Esophagus squamous epithelium (tissue), 5 donors: ENCODE results near the gene SNX10. TPM values are rescaled to one million over a fixed set of nuclear protein-coding genes. Genes with fewer than 3 reads are reported as not detected.

Experiments
- DNase-seq: peaks from one replicate; lab custom pipeline; 2025; lab: John Stamatoyannopoulos, UW
- H3K27ac ChIP-seq, 4 donors: fragments of 200-600 bp; sonication (generic); one replicate each; pipeline ENCODE4 v1.5.1; 2016 to 2019; ENCODE audit warnings: mild to moderate bottlenecking in 1 of 4
- H3K27me3 ChIP-seq, 4 donors: fragments of 200-600 bp; sonication (generic); 1 replicate in 3 of 4; 2 replicates in 1 of 4; pipeline versions ENCODE4 v1.5.1 to v1.6.0; 2017 to 2021; ENCODE audit warnings: antibody characterized with exemption in 1 of 4
- H3K36me3 ChIP-seq, 3 donors: fragments of 200-600 bp; sonication (generic); one replicate each; pipeline ENCODE4 v1.5.1; 2016 to 2019
- H3K4me1 ChIP-seq, 3 donors: fragments of 200-600 bp; sonication (generic); one replicate each; pipeline ENCODE4 v1.5.1; 2017 to 2019
- H3K4me3 ChIP-seq, 4 donors: fragments of 200-600 bp; sonication (generic); 1 replicate in 3 of 4; 2 replicates in 1 of 4; pipeline ENCODE4 v1.5.1; 2016 to 2019; ENCODE audit warnings: mild to moderate bottlenecking in 2 of 4, moderate library complexity in 1 of 4
- H3K9me3 ChIP-seq, 3 donors: fragments of 200-600 bp; sonication (generic); one replicate each; pipeline ENCODE4 v1.5.1; 2016 to 2019
- POLR2A ChIP-seq, 4 donors: fragments of 450-650 bp; IDR thresholded peaks; one replicate each; pipeline ENCODE4 v1.6.1; 2017; ENCODE audit warnings: antibody characterized with exemption in 4 of 4, mild to moderate bottlenecking in 4 of 4, moderate library complexity in 3 of 4
- WGBS, 2 donors: methylation state at CpG; one replicate each; pipeline ENCODE4 v1.1.5; 2018; 5-methylcytosine and 5-hydroxymethylcytosine counted together
- intact Hi-C: fragments of 100-400 bp; cut with DNase I; formaldehyde crosslinking; loops from one replicate; pipeline ENCODE4 v1.15.0; 2022
- total RNA-seq, 4 donors: library from RNA; depleted of rRNA; stranded (reverse); fragments of >200 nt; gene quantifications; one replicate each; pipeline ENCODE4 v1.1.0, GENCODE V29; 2016
- TF ChIP-seq, protein P1 (sequence below), 6 experiments: fragments of 450-650 bp in 4 of 6; fragments of 200-600 bp in 2 of 6; sonication (generic) in 2 of 6; IDR thresholded peaks; one replicate each; pipeline ENCODE4 v1.5.1; 2016 to 2019; ENCODE audit warnings: antibody characterized with exemption in 6 of 6, mild to moderate bottlenecking in 4 of 6, moderate library complexity in 4 of 6
- donor health status: DM: yes; HTN: yes; CAD: no.

SNX10 gene
- total RNA-seq, 4 donors from 2014 or later = 2.7 to 7.4 (median 3.6) TPM; not detected in 1

DNA sequence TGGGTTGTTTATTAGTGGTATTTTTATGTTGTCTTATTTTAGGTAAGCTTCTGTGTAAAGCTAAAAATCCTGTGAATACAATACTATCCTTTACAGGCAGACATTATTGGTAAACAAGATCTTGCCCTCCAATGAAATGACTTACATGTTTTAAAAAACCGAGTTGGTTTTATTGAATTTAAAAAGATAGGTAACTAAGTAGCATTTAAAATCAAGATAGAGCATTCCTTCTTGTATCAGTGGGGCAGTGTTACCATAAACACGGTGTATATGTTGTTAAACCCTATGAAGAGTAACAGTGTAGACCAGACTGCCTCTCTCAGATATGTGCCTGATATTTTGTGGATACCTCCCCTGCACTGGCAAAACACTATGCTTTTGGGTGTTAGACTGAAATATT lies 81.0 kb downstream of the SNX10 start:
- no peak overlapping the region for H3K4me3 ChIP-seq
- H3K4me1 ChIP-seq = peaks cover 9 to 22% (median 10%) of the 10 kb centered on the region in 3 donors
- 71 to 80% methylated on average over 2 of the region's 2 CpGs for WGBS, 2 donors
- no peak for TF ChIP-seq POLR2A (IDR thresholded peaks at IDR 0.05)
- TF ChIP-seq, protein P1, sequence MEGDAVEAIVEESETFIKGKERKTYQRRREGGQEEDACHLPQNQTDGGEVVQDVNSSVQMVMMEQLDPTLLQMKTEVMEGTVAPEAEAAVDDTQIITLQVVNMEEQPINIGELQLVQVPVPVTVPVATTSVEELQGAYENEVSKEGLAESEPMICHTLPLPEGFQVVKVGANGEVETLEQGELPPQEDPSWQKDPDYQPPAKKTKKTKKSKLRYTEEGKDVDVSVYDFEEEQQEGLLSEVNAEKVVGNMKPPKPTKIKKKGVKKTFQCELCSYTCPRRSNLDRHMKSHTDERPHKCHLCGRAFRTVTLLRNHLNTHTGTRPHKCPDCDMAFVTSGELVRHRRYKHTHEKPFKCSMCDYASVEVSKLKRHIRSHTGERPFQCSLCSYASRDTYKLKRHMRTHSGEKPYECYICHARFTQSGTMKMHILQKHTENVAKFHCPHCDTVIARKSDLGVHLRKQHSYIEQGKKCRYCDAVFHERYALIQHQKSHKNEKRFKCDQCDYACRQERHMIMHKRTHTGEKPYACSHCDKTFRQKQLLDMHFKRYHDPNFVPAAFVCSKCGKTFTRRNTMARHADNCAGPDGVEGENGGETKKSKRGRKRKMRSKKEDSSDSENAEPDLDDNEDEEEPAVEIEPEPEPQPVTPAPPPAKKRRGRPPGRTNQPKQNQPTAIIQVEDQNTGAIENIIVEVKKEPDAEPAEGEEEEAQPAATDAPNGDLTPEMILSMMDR (IDR thresholded peaks at IDR 0.05) = no peak
- H3K27ac ChIP-seq = no peak overlapping the region
- H3K36me3 ChIP-seq = no peaks in the 10 kb centered on the region
- DNase-seq = no peak
- H3K27me3 ChIP-seq = peaks cover 0 to 86% (median 18%) of the 10 kb centered on the region in 4 donors
- intact Hi-C loops = loop anchor here (10.0 kb wide), 2 partner anchors 292 to 472 kb away; no protein-coding TSS in a partner anchor
- no peaks in the 10 kb centered on the region for H3K9me3 ChIP-seq

DNA sequence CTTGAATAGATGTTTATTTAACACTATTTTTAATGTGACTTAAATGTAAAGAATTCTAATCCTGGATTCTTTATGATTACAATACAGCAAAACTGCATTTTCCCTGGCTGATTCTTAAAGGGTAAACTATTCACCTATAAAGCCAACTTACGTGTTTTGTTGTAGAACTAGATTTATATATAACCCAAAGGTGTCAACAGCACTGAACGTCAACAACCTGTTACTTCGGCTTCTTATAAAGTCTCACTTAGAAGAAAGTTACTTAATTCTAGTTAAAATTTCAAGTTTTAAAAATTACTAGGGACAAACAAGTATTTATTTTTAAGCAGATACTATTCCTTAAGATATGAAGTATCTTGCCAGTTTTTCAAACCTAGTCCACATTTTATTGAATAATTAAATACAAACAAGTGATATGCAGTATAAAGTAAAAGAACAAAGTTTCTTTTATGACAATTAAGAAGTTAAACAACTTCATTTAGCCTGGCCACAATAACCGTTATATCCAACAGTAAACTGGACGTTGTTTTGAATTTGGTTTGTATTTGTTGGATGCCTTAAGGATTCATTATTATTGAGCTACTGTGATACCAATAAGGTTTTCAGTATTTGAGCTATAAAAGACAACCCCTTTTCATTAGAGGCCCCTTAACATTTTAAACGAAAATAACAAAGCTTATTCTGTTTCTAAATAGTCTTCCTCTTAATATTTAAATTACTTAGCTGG lies 83.1 kb downstream of the SNX10 start:
- no peak for TF ChIP-seq POLR2A (IDR thresholded peaks at IDR 0.05)
- TF ChIP-seq, protein P1 (IDR thresholded peaks at IDR 0.05) = no peak
- Histone ChIP-seq H3K36me3 (no peaks in the 10 kb centered on the region), H3K27me3 (peaks cover 0 to 100% (median 19%) of the 10 kb centered on the region in 4 donors), H3K9me3 (no peaks in the 10 kb centered on the region), H3K4me1 (peaks cover 9 to 32% (median 10%) of the 10 kb centered on the region in 3 donors), H3K4me3 (no peak overlapping the region), H3K27ac (no peak overlapping the region)
- intact Hi-C loops = loop anchor here (5.0 to 10.0 kb wide), 3 partner anchors 290 to 792 kb away; partner anchors contain the start of gene HOXA9
- no peak for DNase-seq
- 76 to 86% methylated on average over 6 of the region's 6 CpGs for WGBS, 2 donors

DNA sequence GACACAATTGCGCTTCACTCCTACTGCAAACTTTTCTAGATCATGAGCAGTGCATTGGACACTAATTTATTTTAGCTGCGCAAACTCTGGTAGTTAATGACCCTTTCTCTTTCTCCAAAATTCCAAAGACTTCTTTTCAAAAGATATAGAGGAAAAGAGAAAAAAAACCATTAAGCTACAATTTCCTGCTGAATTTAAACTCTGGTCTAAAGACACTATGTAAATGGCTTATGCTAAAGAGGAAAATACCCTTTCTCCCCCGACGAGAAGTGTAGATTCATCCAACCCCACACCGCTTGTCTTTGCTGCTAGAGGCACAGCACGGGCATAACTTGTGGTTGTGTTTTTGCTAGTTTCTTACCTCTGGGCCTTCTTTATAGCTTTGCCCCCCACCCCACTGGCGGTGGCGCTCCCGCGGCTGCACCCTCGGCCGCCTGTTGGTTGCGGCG lies 84.1 kb downstream of the SNX10 start:
- intact Hi-C loops = loop anchor here (5.0 to 10.0 kb wide), 3 partner anchors 289 to 792 kb away; partner anchors contain the start of gene HOXA9
- TF ChIP-seq, protein P1 (IDR thresholded peaks at IDR 0.05) = no peak
- TF ChIP-seq POLR2A (IDR thresholded peaks at IDR 0.05) = no peak
- peaks cover 0 to 100% (median 19%) of the 10 kb centered on the region in 4 donors for H3K27me3 ChIP-seq
- no peaks in the 10 kb centered on the region for H3K9me3 ChIP-seq
- H3K4me3 ChIP-seq = peak overlapping the region; percentile 31 to 63 (median 48)
- no peaks in the 10 kb centered on the region for H3K36me3 ChIP-seq
- DNase-seq = no peak
- H3K4me1 ChIP-seq = peaks cover 9 to 38% (median 10%) of the 10 kb centered on the region in 3 donors
- peak overlapping the region in 3 of 4 donors; percentile 39 to 73 (median 47) for H3K27ac ChIP-seq
- 24 to 34% methylated on average over 6 to 11 of the region's 14 CpGs for WGBS, 2 donors

DNA sequence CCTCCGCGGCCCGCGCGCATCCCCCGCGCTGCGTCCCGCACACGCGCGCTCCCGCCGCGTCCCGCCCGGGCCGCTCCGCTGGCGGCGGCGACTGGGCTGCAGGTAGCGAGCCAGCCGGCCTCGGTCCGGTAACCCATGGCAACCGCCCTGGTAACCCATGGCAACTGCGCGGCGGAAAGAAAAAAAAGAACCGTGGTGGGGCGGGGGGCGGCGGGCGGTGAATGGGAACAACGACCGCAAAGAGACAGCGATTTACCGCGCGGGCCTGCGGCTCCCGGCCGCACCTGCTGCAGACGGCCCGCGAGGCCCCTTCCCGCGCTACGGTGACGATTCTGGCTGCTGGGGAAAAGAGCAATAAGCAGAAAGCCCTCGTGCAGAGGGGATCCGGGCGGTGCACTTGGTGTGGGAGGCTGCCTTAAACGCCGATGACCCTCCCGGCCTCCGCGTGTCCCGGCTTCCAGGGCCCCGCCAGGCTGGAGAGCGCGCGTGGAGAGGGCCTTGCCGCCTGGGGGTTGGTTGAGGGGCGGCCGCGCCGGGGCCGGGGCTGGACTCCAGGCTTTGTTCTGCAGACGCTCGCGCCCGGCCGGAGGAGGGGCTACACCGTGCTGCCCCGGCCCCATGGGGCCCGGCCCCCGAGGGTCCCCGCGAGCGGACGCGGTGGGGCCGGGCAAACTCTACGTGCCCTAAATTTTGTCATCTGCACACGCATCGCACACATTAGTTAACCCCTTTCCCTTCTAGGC lies 84.7 kb downstream of the SNX10 start:
- H3K9me3 ChIP-seq = no peaks in the 10 kb centered on the region
- H3K27me3 ChIP-seq = peaks cover 0 to 100% (median 19%) of the 10 kb centered on the region in 4 donors
- intact Hi-C loops = loop anchor here (5.0 to 10.0 kb wide), 3 partner anchors 288 to 791 kb away; partner anchors contain the start of gene HOXA9
- peak overlapping the region; percentile 31 to 63 (median 48) for H3K4me3 ChIP-seq
- TF ChIP-seq, protein P1 (IDR thresholded peaks at IDR 0.05) = no peak
- TF ChIP-seq POLR2A (IDR thresholded peaks at IDR 0.05) = no peak
- H3K36me3 ChIP-seq = no peaks in the 10 kb centered on the region
- WGBS, 2 donors = 2 to 8% methylated on average over 5 to 18 of the region's 88 CpGs
- H3K4me1 ChIP-seq = peaks cover 9 to 38% (median 10%) of the 10 kb centered on the region in 3 donors
- no peak for DNase-seq
- peak overlapping the region; percentile 35 to 73 (median 43) for H3K27ac ChIP-seq
